Hepatocyte (in vitro differentiated cells): ENCODE data around the gene ZNF546. TPM values are rescaled to one million over a fixed set of nuclear protein-coding genes. Genes with fewer than 3 reads are reported as not detected.
A peak's percentile ranks its signal among the peaks of the same experiment; 100 is the strongest.

Source experiments
- DNase-seq: peaks from one replicate; pipeline ENCODE4 v3.0.0-alpha.2; 2016; ENCODE audit warnings: low spot score
- H2AFZ ChIP-seq: fragments of 200-600 bp; sonication (generic); 2 replicates; pipeline ENCODE4 v1.6.0; 2016; ENCODE audit warnings: antibody characterized with exemption, mild to moderate bottlenecking
- H3K27ac ChIP-seq: fragments of 200-600 bp; sonication (generic); 2 replicates; pipeline ENCODE4 v1.5.1; 2016; ENCODE audit warnings: mild to moderate bottlenecking
- H3K27me3 ChIP-seq: fragments of 200-600 bp; sonication (generic); 2 replicates; pipeline ENCODE4 v1.6.1; 2016
- H3K36me3 ChIP-seq: fragments of 200-600 bp; sonication (generic); replicated peaks from 2 replicates; pipeline ENCODE4 v1.5.1; 2016; ENCODE audit warnings: low read depth; ENCODE audit not compliant: insufficient read depth
- H3K4me1 ChIP-seq: fragments of 200-600 bp; sonication (generic); 2 replicates; pipeline ENCODE4 v1.5.1; 2016; ENCODE audit warnings: mild to moderate bottlenecking, moderate library complexity; ENCODE audit not compliant: insufficient read depth
- H3K4me2 ChIP-seq: fragments of 200-600 bp; sonication (generic); 2 replicates; pipeline ENCODE4 v1.6.0; 2016
- H3K4me3 ChIP-seq: fragments of 200-600 bp; sonication (generic); 2 replicates; pipeline ENCODE4 v1.5.1; 2016; ENCODE audit warnings: mild to moderate bottlenecking
- H3K79me2 ChIP-seq: fragments of 200-600 bp; sonication (generic); 2 replicates; pipeline ENCODE4 v1.6.0; 2017; ENCODE audit warnings: mild to moderate bottlenecking
- H3K9me2 ChIP-seq: fragments of 200-600 bp; sonication (generic); replicated peaks from 2 replicates; pipeline ENCODE4 v1.6.0; 2017; ENCODE audit warnings: mild to moderate bottlenecking; ENCODE audit not compliant: insufficient read depth
- H3K9me3 ChIP-seq: fragments of 200-600 bp; sonication (generic); 2 replicates; pipeline ENCODE4 v1.5.1; 2016; ENCODE audit warnings: low read depth, mild to moderate bottlenecking
- H4K20me1 ChIP-seq: fragments of 200-600 bp; sonication (generic); 2 replicates; pipeline ENCODE4 v1.6.0; 2016; ENCODE audit warnings: mild to moderate bottlenecking; ENCODE audit not compliant: insufficient read depth, poor library complexity, severe bottlenecking
- EZH2 ChIP-seq: fragments of 200-600 bp; sonication (generic); IDR thresholded peaks from 2 replicates; pipeline ENCODE4 v1.6.1; 2016; ENCODE audit warnings: antibody characterized with exemption, mild to moderate bottlenecking, borderline replicate concordance
- EZH2phosphoT487 ChIP-seq: fragments of 200-600 bp; sonication (generic); IDR thresholded peaks from one replicate; pipeline ENCODE4 v1.6.1; 2018; ENCODE audit warnings: antibody characterized with exemption, mild to moderate bottlenecking, low read depth, moderate library complexity; ENCODE audit not compliant: unreplicated experiment, severe bottlenecking
- WGBS: methylation state at CpG from one replicate; pipeline ENCODE4 v1.1.6; 2016; ENCODE audit warnings: low lambda C conversion rate; ENCODE audit errors: missing lambda C conversion rate; 5-methylcytosine and 5-hydroxymethylcytosine counted together
- polyA plus RNA-seq: library from polyadenylated mRNA; unstranded; fragments of >200 nt; fragmentation: Nextera tagmentation; extraction: Ambion mirVana; gene quantifications from 2 replicates; pipeline ENCODE4 v1.2.1, GENCODE V29; 2016
- total RNA-seq: library from RNA; depleted of rRNA; stranded (reverse); fragments of >200 nt; gene quantifications from 2 replicates; pipeline ENCODE4 v1.2.3, GENCODE V29; 2014
- TF ChIP-seq, protein P1 (sequence below): fragments of 200-600 bp; sonication (generic); IDR thresholded peaks from 2 replicates; pipeline ENCODE4 v1.5.1; 2016; ENCODE audit warnings: antibody characterized with exemption, mild to moderate bottlenecking; ENCODE audit not compliant: poor library complexity

ZNF546 gene
- total and polyA plus RNA-seq, 2 experiments from 2014 or later, result 1.1 to 1.8 TPM

DNA sequence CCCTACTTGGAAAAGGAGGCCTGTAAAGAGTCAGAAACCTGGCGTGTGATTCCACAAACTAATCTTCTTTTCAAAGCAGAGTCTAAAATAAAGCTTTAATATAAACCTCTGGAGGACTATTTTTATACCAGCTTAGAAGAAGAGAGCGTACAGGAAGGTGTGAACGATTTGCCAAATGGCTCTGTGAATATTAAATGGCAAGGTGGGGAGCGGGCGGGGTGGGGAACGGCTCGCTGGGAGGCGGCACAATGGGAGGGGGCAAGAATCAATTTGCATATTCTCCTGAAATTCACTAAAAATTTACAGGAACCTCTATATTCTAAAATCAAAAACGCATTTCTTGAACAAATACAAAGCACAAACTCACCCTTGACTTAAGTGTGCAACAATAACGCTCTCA, 58.2 kb downstream of the ZNF546 start:
- no peaks in the 10 kb centered on the region for H4K20me1 ChIP-seq
- no peaks in the 10 kb centered on the region for H3K4me1 ChIP-seq
- H3K27me3 ChIP-seq, result no peaks in the 10 kb centered on the region
- H3K9me2 ChIP-seq, result no peaks in the 10 kb centered on the region
- WGBS, result 54% methylated on average over 5 of the region's 10 CpGs
- peaks cover 24% of the 10 kb centered on the region for H3K9me3 ChIP-seq
- TF ChIP-seq EZH2phosphoT487 (no peak), EZH2 (no peak)
- TF ChIP-seq, protein P1, sequence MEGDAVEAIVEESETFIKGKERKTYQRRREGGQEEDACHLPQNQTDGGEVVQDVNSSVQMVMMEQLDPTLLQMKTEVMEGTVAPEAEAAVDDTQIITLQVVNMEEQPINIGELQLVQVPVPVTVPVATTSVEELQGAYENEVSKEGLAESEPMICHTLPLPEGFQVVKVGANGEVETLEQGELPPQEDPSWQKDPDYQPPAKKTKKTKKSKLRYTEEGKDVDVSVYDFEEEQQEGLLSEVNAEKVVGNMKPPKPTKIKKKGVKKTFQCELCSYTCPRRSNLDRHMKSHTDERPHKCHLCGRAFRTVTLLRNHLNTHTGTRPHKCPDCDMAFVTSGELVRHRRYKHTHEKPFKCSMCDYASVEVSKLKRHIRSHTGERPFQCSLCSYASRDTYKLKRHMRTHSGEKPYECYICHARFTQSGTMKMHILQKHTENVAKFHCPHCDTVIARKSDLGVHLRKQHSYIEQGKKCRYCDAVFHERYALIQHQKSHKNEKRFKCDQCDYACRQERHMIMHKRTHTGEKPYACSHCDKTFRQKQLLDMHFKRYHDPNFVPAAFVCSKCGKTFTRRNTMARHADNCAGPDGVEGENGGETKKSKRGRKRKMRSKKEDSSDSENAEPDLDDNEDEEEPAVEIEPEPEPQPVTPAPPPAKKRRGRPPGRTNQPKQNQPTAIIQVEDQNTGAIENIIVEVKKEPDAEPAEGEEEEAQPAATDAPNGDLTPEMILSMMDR, result no peak
- DNase-seq, result no peak
- H3K4me3 ChIP-seq, result peak overlapping the region; percentile 45
- peak overlapping the region; percentile 92 for H2AFZ ChIP-seq
- H3K36me3 ChIP-seq, result no peaks in the 10 kb centered on the region
- H3K4me2 ChIP-seq, result peak overlapping the region; percentile 84
- peaks cover 54% of the 10 kb centered on the region for H3K79me2 ChIP-seq
- peak overlapping the region; percentile 76 for H3K27ac ChIP-seq

DNA sequence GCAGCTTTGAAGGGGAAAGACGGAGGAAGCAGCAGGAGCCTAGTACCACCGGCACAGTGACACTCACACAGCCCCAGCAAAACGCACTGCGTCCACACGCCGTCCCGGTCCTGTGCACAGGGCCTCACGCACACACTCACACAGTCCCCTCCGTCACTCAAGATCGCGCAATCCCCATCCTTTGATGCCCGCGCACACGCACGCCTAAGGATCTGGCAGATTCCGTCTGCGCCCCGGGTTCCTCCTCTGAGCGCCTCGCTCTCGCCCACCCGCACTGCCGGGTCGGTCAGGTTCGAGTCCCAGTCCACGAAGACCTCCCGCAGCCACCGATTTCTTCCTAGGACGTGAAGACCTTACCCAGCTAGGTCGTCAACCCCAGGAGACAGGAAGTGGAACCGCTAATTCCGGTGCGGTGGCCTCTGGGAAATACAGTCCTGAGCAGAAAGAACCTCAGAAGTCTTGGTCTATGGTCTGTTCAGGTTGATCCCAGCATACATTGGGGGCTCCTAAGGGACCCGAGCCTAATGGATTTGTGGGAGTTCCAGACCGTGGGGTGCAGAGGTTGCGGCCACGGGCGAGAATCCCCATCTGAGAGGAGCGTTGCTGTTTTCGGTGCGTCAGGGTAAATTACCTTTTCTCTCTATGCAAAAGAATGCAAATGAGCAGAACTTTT, 59.1 kb downstream of the ZNF546 start, which contains the start of gene ZNF780B:
TSS of gene ZNF780B (minus strand) at position 400 of the 673 bp plus-strand sequence. CDS start 5,899 bp downstream, outside the sequence.
- Histone ChIP-seq H3K4me3 (peak within 1 kb of the TSS; percentile 45), H3K9me3 (peaks cover 18% of the 10 kb centered on the region), H3K9me2 (no peaks in the 10 kb centered on the region), H4K20me1 (no peaks in the 10 kb centered on the region), H3K79me2 (peaks cover 47% of the 10 kb centered on the region), H3K4me2 (peak within 1 kb of the TSS; percentile 84), H3K27ac (peak within 1 kb of the TSS; percentile 76), H3K27me3 (no peaks in the 10 kb centered on the region), H3K36me3 (no peaks in the 10 kb centered on the region), H2AFZ (peak within 1 kb of the TSS; percentile 92), H3K4me1 (no peaks in the 10 kb centered on the region)
- peak; percentile 67 for DNase-seq
- WGBS, result 1% methylated on average over 41 of the region's 41 CpGs
- TF ChIP-seq EZH2 (no peak), EZH2phosphoT487 (no peak)
- TF ChIP-seq, protein P1, result no peak

DNA sequence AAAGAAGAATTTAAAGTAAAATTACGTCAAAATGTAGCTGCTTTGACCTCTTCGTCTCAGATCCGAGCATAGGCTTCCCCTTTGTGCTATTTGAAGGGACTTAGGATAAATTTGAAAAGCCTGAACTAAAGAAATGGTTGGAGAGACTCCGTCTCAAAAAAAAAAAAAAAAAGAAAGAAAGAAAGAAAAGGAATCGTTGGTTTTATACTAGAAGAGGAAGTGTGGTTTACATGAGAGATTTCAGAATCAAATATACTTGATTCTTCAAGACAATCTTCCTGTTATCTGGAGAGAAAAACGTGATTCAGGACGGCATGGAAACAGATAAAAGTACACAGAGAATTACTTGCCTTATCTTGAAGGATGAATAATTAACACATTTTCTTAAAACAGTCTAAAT, 59.6 kb downstream of the ZNF546 start:
- no peak for TF ChIP-seq EZH2phosphoT487
- Histone ChIP-seq H3K9me3 (peaks cover 13% of the 10 kb centered on the region), H3K79me2 (peaks cover 42% of the 10 kb centered on the region), H3K27me3 (no peaks in the 10 kb centered on the region), H3K4me3 (peak overlapping the region; percentile 45), H4K20me1 (no peaks in the 10 kb centered on the region), H3K9me2 (no peaks in the 10 kb centered on the region), H3K36me3 (no peaks in the 10 kb centered on the region), H3K4me1 (no peaks in the 10 kb centered on the region), H3K4me2 (peak overlapping the region; percentile 84), H2AFZ (peak overlapping the region; percentile 92), H3K27ac (peak overlapping the region; percentile 76)
- WGBS, result 20% methylated on average over 7 of the region's 7 CpGs
- DNase-seq, result no peak

DNA sequence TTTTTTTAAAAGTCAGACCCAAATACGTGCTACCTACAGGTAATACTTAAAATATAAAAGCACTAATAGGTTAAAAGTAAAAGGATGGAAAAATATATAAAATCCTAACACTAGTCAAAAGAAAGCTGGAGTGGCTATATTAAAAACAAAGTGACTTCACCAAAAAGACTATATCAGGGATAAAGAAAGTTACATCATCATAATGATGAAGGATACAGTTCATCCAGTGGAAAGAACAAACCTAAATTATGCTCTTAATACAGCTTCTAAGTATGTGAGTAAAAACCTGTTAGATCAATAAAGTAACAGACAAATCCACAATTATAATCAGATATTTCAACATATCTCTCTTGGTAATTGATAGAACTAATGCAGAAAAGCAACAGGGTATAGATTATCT, 60.3 kb downstream of the ZNF546 start:
- Histone ChIP-seq H2AFZ (peak overlapping the region; percentile 92), H3K4me2 (peak overlapping the region; percentile 84), H3K27me3 (no peaks in the 10 kb centered on the region), H3K4me3 (peak overlapping the region; percentile 45), H4K20me1 (no peaks in the 10 kb centered on the region), H3K79me2 (peaks cover 35% of the 10 kb centered on the region), H3K36me3 (no peaks in the 10 kb centered on the region), H3K9me2 (no peaks in the 10 kb centered on the region), H3K27ac (no peak overlapping the region), H3K9me3 (peaks cover 9% of the 10 kb centered on the region), H3K4me1 (no peaks in the 10 kb centered on the region)
- DNase-seq, result no peak
- WGBS, result 77% methylated on average over 1 of the region's 1 CpG
- TF ChIP-seq, protein P1, result no peak
- TF ChIP-seq EZH2phosphoT487 (no peak), EZH2 (no peak)
